Mucosa of rectum (tissue), 2 donors: ENCODE results near the gene ARHGAP4.

Experiments
- H3K27ac ChIP-seq, 2 donors: one replicate each; pipeline ENCODE4 v1.7.0; 2013; ENCODE audit warnings: inconsistent platforms in 2 of 2, low read depth in 2 of 2, low read length in 2 of 2
- H3K27me3 ChIP-seq, 2 donors: one replicate each; pipeline ENCODE4 v1.7.0; 2013; ENCODE audit warnings: low read length in 2 of 2; ENCODE audit not compliant: control insufficient read depth in 2 of 2, insufficient read depth in 2 of 2
- H3K36me3 ChIP-seq, 2 donors: one replicate each; pipeline ENCODE4 v1.7.0; 2013; ENCODE audit warnings: low read length in 2 of 2; ENCODE audit not compliant: control insufficient read depth in 2 of 2, insufficient read depth in 2 of 2
- H3K4me1 ChIP-seq, 2 donors: one replicate each; pipeline ENCODE4 v1.7.0; 2013; ENCODE audit warnings: low read length in 2 of 2, mild to moderate bottlenecking in 1 of 2; ENCODE audit not compliant: control insufficient read depth in 2 of 2, insufficient read depth in 2 of 2
- H3K4me3 ChIP-seq, 2 donors: one replicate each; pipeline ENCODE4 v1.7.0; 2013; ENCODE audit warnings: low read length in 2 of 2
- H3K9ac ChIP-seq, 2 donors: one replicate each; pipeline ENCODE4 v1.7.0; 2013; ENCODE audit warnings: low read length in 2 of 2, low read depth in 1 of 2, mild to moderate bottlenecking in 1 of 2
- H3K9me3 ChIP-seq, 2 donors: one replicate each; pipeline ENCODE4 v1.7.0; 2013; ENCODE audit warnings: low read length in 2 of 2; ENCODE audit not compliant: control insufficient read depth in 2 of 2
- donor health status: healthy.
- donor health status: Normal muscosa, but diverticular disease.

The ARHGAP4 gene

GRCh38 chrX:153906126-153906917, 19.7 kb downstream of the ARHGAP4 start:
- Histone ChIP-seq H3K9me3 (no peaks in the 10 kb centered on the region), H3K9ac (no peak overlapping the region), H3K4me1 (peaks cover 2 to 3% of the 10 kb centered on the region in 2 donors), H3K27ac (no peak overlapping the region), H3K4me3 (no peak overlapping the region), H3K36me3 (no peaks in the 10 kb centered on the region), H3K27me3 (peaks cover 3 to 6% of the 10 kb centered on the region in 2 donors)

GRCh38 chrX:153905481-153906095, 20.5 kb downstream of the ARHGAP4 start:
- Histone ChIP-seq H3K27me3 (peaks cover 3 to 8% of the 10 kb centered on the region in 2 donors), H3K9ac (no peak overlapping the region), H3K4me3 (no peak overlapping the region), H3K36me3 (no peaks in the 10 kb centered on the region), H3K4me1 (peaks cover 2 to 3% of the 10 kb centered on the region in 2 donors), H3K9me3 (no peaks in the 10 kb centered on the region), H3K27ac (no peak overlapping the region)

GRCh38 chrX:153903991-153904957, 21.8 kb downstream of the ARHGAP4 start, which contains the start of gene AVPR2:
Gene AVPR2, plus strand, starts transcription at chrX:153904673. Its CDS starts 473 bp downstream, at chrX:153905146.
- no peak within 1 kb of the TSS for H3K27ac ChIP-seq
- no peak within 1 kb of the TSS for H3K4me3 ChIP-seq
- no peaks in the 10 kb centered on the region for H3K36me3 ChIP-seq
- no peaks in the 10 kb centered on the region for H3K9me3 ChIP-seq
- H3K9ac ChIP-seq: no peak within 1 kb of the TSS
- H3K4me1 ChIP-seq: peaks cover 2 to 3% of the 10 kb centered on the region in 2 donors
- H3K27me3 ChIP-seq: peaks cover 3 to 8% of the 10 kb centered on the region in 2 donors

GRCh38 chrX:153903238-153903980, 22.7 kb downstream of the ARHGAP4 start:
- H3K9ac ChIP-seq: no peak overlapping the region
- no peaks in the 10 kb centered on the region for H3K9me3 ChIP-seq
- no peak overlapping the region for H3K4me3 ChIP-seq
- H3K27ac ChIP-seq: no peak overlapping the region
- H3K27me3 ChIP-seq: peaks cover 0 to 8% of the 10 kb centered on the region in 2 donors
- H3K4me1 ChIP-seq: peaks cover 2 to 3% of the 10 kb centered on the region in 2 donors
- H3K36me3 ChIP-seq: no peaks in the 10 kb centered on the region

GRCh38 chrX:153902385-153902784, 23.7 kb downstream of the ARHGAP4 start:
- H3K36me3 ChIP-seq: no peaks in the 10 kb centered on the region
- no peaks in the 10 kb centered on the region for H3K9me3 ChIP-seq
- no peak overlapping the region for H3K4me3 ChIP-seq
- no peak overlapping the region for H3K27ac ChIP-seq
- H3K9ac ChIP-seq: no peak overlapping the region
- peaks cover 3 to 11% of the 10 kb centered on the region in 2 donors for H3K27me3 ChIP-seq
- peaks cover 2 to 3% of the 10 kb centered on the region in 2 donors for H3K4me1 ChIP-seq

GRCh38 chrX:153901753-153902140, 24.3 kb downstream of the ARHGAP4 start:
- Histone ChIP-seq H3K4me3 (no peak overlapping the region), H3K27ac (no peak overlapping the region), H3K27me3 (peaks cover 3 to 11% of the 10 kb centered on the region in 2 donors), H3K4me1 (peaks cover 2 to 3% of the 10 kb centered on the region in 2 donors), H3K9ac (no peak overlapping the region), H3K36me3 (no peaks in the 10 kb centered on the region), H3K9me3 (no peaks in the 10 kb centered on the region)

- Histone ChIP-seq H3K9me3 (no peaks in the 10 kb centered on the region), H3K4me1 (peaks cover 2 to 3% of the 10 kb centered on the region in 2 donors), H3K4me3 (no peak overlapping the region), H3K27me3 (peaks cover 3 to 11% of the 10 kb centered on the region in 2 donors), H3K9ac (no peak overlapping the region), H3K36me3 (no peaks in the 10 kb centered on the region), H3K27ac (no peak overlapping the region)
Measured at GRCh38 chrX:153900831-153901752, 25.0 kb downstream of the ARHGAP4 start.

GRCh38 chrX:153897899-153898298, 28.2 kb downstream of the ARHGAP4 start:
- peaks cover 0 to 3% of the 10 kb centered on the region in 2 donors for H3K4me1 ChIP-seq
- no peaks in the 10 kb centered on the region for H3K9me3 ChIP-seq
- peaks cover 5 to 11% of the 10 kb centered on the region in 2 donors for H3K27me3 ChIP-seq
- H3K9ac ChIP-seq: no peak overlapping the region
- H3K36me3 ChIP-seq: no peaks in the 10 kb centered on the region
- H3K27ac ChIP-seq: no peak overlapping the region
- no peak overlapping the region for H3K4me3 ChIP-seq
